ENCODE measurements around the gene COL9A3.

DNA sequence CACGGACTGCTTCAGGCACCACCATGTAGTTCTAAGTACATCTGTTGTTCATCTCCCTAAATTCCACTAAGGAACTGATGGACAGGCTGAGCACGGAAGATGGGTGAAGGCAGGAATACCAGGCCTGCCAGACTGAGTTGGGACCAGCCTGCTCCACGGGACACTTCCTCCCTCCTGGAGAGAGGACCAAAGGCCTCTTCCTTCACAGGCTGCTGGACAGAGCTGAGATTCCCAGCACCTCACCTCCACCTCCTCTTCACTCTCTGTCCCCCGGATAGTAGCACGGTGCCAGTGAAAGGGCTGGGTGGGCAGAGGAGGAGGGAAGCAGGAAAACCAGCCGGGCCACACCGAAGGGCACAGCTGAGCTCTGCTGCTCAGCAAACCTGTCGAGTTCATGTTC is 67.7 kb downstream of the COL9A3 start:
- TF ChIP-seq, protein P1, sequence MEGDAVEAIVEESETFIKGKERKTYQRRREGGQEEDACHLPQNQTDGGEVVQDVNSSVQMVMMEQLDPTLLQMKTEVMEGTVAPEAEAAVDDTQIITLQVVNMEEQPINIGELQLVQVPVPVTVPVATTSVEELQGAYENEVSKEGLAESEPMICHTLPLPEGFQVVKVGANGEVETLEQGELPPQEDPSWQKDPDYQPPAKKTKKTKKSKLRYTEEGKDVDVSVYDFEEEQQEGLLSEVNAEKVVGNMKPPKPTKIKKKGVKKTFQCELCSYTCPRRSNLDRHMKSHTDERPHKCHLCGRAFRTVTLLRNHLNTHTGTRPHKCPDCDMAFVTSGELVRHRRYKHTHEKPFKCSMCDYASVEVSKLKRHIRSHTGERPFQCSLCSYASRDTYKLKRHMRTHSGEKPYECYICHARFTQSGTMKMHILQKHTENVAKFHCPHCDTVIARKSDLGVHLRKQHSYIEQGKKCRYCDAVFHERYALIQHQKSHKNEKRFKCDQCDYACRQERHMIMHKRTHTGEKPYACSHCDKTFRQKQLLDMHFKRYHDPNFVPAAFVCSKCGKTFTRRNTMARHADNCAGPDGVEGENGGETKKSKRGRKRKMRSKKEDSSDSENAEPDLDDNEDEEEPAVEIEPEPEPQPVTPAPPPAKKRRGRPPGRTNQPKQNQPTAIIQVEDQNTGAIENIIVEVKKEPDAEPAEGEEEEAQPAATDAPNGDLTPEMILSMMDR (IDR thresholded peaks at IDR 0.05) = no peak
- TF ChIP-seq POLR2A (IDR thresholded peaks at IDR 0.05) = no peak
